Measurements from ENCODE around the gene ETV5. TPM values are rescaled to one million over a fixed set of nuclear protein-coding genes. Genes with fewer than 3 reads are reported as not detected.

The ETV5 gene
- total and polyA plus RNA-seq, 2 of the 4 experiments (the other 2 are of a cell fraction), result 15.7 to 20.1 TPM

DNA sequence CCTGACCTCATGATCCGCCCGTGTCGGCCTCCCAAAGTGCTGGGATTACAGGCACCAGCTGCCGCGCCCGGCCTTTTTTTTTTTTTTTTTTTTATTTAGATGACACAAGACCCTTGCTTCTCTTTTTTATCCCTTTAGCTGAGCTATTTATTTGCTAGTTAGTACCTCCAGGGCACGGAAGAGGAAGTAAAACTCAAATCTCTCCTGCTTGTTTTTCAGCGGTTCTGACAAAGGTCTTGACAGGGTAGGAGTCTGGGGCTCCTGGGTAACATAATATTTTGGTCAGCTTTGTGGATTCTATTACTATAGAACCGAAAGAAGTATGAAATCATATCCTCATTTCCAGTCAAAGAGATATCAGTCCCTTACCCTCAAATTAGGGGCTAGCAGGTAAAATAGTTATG lies 44.0 kb upstream of the ETV5 start:
- in situ Hi-C loops (cut with MboI; ENCODE audit: low sequenced_read_pairs), result no loop called here
- Histone ChIP-seq H2BK15ac (ENCODE audit: low read depth, low read length) (no peak overlapping the region), H2BK20ac (ENCODE audit: low read depth, low read length) (no peak overlapping the region), H3K27ac (ENCODE audit: insufficient read depth, low read length) (no peak overlapping the region), H3K4me2 (ENCODE audit: low read depth, low read length) (no peak overlapping the region), H4K8ac (ENCODE audit: low read depth in 2 of 2, low read length in 2 of 2) (no peak overlapping the region), H2BK120ac (ENCODE audit: low read depth, low read length) (no peak overlapping the region), H4K5ac (ENCODE audit: low read depth, low read length) (no peak overlapping the region), H2AFZ (replicated peaks; ENCODE audit: low read length, poor library complexity) (no peak overlapping the region), H3K4ac (ENCODE audit: low read depth, low read length) (no peak overlapping the region), H3K18ac (ENCODE audit: low read depth, low read length) (no peak overlapping the region), H3K4me1 (ENCODE audit: control insufficient read depth, insufficient read depth, low read length) (no peaks in the 10 kb centered on the region), H4K91ac (ENCODE audit: insufficient read depth, low read depth, low read length) (no peak overlapping the region), H3K79me1 (ENCODE audit: low read depth in 1 of 2, low read length in 2 of 2) (no peaks in the 10 kb centered on the region), H3K23ac (ENCODE audit: low read depth, low read length) (no peak overlapping the region), H4K20me1 (ENCODE audit: insufficient read depth, low read length) (no peaks in the 10 kb centered on the region), H3K14ac (replicated peaks; ENCODE audit: low read depth, low read length) (no peak overlapping the region), H2AK5ac (ENCODE audit: low read depth, low read length) (no peak overlapping the region), H3K4me3 (ENCODE audit: insufficient read depth, low read depth, low read length) (no peak overlapping the region), H3K9ac (ENCODE audit: low read depth, low read length) (no peak overlapping the region), H3K27me3 (ENCODE audit: control insufficient read depth, insufficient read depth, low read length) (peaks cover 16% of the 10 kb centered on the region), H3K36me3 (ENCODE audit: control insufficient read depth, insufficient read depth, low read length) (no peaks in the 10 kb centered on the region), H3K9me1 (ENCODE audit: insufficient read depth, low read length) (no peaks in the 10 kb centered on the region), H3K56ac (ENCODE audit: extremely low read depth, insufficient read depth, low read length) (no peak overlapping the region), H2BK5ac (ENCODE audit: low read depth, low read length, poor library complexity, severe bottlenecking) (no peak overlapping the region), H2AK9ac (replicated peaks; ENCODE audit: low read depth, low read length, poor library complexity) (no peak overlapping the region), H3K9me3 (ENCODE audit: control insufficient read depth, insufficient read depth, low read length) (no peaks in the 10 kb centered on the region)
- DNase-seq (no peak), ATAC-seq (ENCODE audit: low read depth) (no peak)
- CTCF ChIA-PET, result no interaction called here
- dilution Hi-C loops (cut with HindIII; ENCODE audit: low sequenced_read_pairs, unreplicated experiment), result no loop called here
- BruUV-seq (replicated peaks), result no TSS peak
- WGBS, 2 experiments (ENCODE audit: extremely low coverage in 2 of 2, insufficient read length in 1 of 2), result no CpG with 5 or more reads among the region's 9 CpGs
- POLR2A ChIA-PET (ENCODE audit: unreplicated experiment), result no interaction called here
- intact Hi-C loops (cut with micrococcal nuclease), result no loop called here
- TF ChIP-seq FOS (IDR thresholded peaks at IDR 0.05; ENCODE audit: low read depth, low read length), result no peak
- no peak for TF ChIP-seq ELK1 (IDR thresholded peaks at IDR 0.05; ENCODE audit: borderline replicate concordance, low read depth, low read length)
- no peak for TF ChIP-seq MXI1 (IDR thresholded peaks at IDR 0.05; ENCODE audit: borderline replicate concordance, low read depth, low read length)
- TF ChIP-seq MAFK (IDR thresholded peaks at IDR 0.05; ENCODE audit: low read depth, low read length), result no peak
- TF ChIP-seq NFE2L2 (IDR thresholded peaks at IDR 0.05; ENCODE audit: low read depth, low read length), result no peak
- no peak for TF ChIP-seq CEBPB (IDR thresholded peaks at IDR 0.05; ENCODE audit: low read depth, low read length)
- TF ChIP-seq BHLHE40 (IDR thresholded peaks at IDR 0.05; ENCODE audit: low read depth, low read length), result no peak
- no peak for TF ChIP-seq SMC3 (IDR thresholded peaks at IDR 0.05; ENCODE audit: low read depth, low read length)
- no peak for TF ChIP-seq USF2 (IDR thresholded peaks at IDR 0.05; ENCODE audit: low read depth, low read length)
- no peak for TF ChIP-seq RFX5 (IDR thresholded peaks at IDR 0.05; ENCODE audit: low read depth, low read length)

All from IMR-90 (cell line).